ENCODE results near the gene ADIPOQ.

The ADIPOQ gene

GRCh38 chr3:186879781-186880180, 37.3 kb downstream of the ADIPOQ start:
- no peak overlapping the region for H3K4me3 ChIP-seq (replicated peaks; ENCODE audit: insufficient read depth, low read length)
- H3K27ac ChIP-seq (replicated peaks) = no peak overlapping the region
- no peaks in the 10 kb centered on the region for H3K27me3 ChIP-seq (ENCODE audit: insufficient read depth, poor library complexity, severe bottlenecking)
- no peak for TF ChIP-seq POLR2AphosphoS5 (IDR thresholded peaks at IDR 0.05; ENCODE audit: low read depth)
- TF ChIP-seq CTCF (IDR thresholded peaks at IDR 0.05; ENCODE audit: insufficient read depth, low read length) = no peak
- TF ChIP-seq REST (IDR thresholded peaks at IDR 0.05; ENCODE audit: insufficient replicate concordance, low read depth) = no peak
- TF ChIP-seq GABPA (IDR thresholded peaks at IDR 0.05; ENCODE audit: low read depth) = no peak
- TF ChIP-seq SPI1 (IDR thresholded peaks at IDR 0.05; ENCODE audit: borderline replicate concordance, low read depth) = no peak
- no peak for DNase-seq (ENCODE audit: low read depth in 1 of 2, low spot score in 1 of 2)

GRCh38 chr3:186880406-186880805, 37.9 kb downstream of the ADIPOQ start:
- no peak for DNase-seq (ENCODE audit: low read depth in 1 of 2, low spot score in 1 of 2)
- no peaks in the 10 kb centered on the region for H3K27me3 ChIP-seq (ENCODE audit: insufficient read depth, poor library complexity, severe bottlenecking)
- no peak for TF ChIP-seq GABPA (IDR thresholded peaks at IDR 0.05; ENCODE audit: low read depth)
- TF ChIP-seq SPI1 (IDR thresholded peaks at IDR 0.05; ENCODE audit: borderline replicate concordance, low read depth) = no peak
- TF ChIP-seq POLR2AphosphoS5 (IDR thresholded peaks at IDR 0.05; ENCODE audit: low read depth) = no peak
- no peak for TF ChIP-seq REST (IDR thresholded peaks at IDR 0.05; ENCODE audit: insufficient replicate concordance, low read depth)
- TF ChIP-seq CTCF (IDR thresholded peaks at IDR 0.05; ENCODE audit: insufficient read depth, low read length) = no peak
- no peak overlapping the region for H3K27ac ChIP-seq (replicated peaks)
- H3K4me3 ChIP-seq (replicated peaks; ENCODE audit: insufficient read depth, low read length) = no peak overlapping the region

GRCh38 chr3:186882150-186882524, 39.6 kb downstream of the ADIPOQ start:
- Histone ChIP-seq H3K27ac (replicated peaks) (no peak overlapping the region), H3K27me3 (ENCODE audit: insufficient read depth, poor library complexity, severe bottlenecking) (no peaks in the 10 kb centered on the region), H3K4me3 (replicated peaks; ENCODE audit: insufficient read depth, low read length) (no peak overlapping the region)
- TF ChIP-seq SPI1 (IDR thresholded peaks at IDR 0.05; ENCODE audit: borderline replicate concordance, low read depth) = no peak
- TF ChIP-seq REST (IDR thresholded peaks at IDR 0.05; ENCODE audit: insufficient replicate concordance, low read depth) = no peak
- no peak for TF ChIP-seq GABPA (IDR thresholded peaks at IDR 0.05; ENCODE audit: low read depth)
- TF ChIP-seq CTCF (IDR thresholded peaks at IDR 0.05; ENCODE audit: insufficient read depth, low read length) = no peak
- TF ChIP-seq POLR2AphosphoS5 (IDR thresholded peaks at IDR 0.05; ENCODE audit: low read depth) = no peak
- DNase-seq (ENCODE audit: low read depth in 1 of 2, low spot score in 1 of 2) = no peak

All from HL-60 (cell line).